AG08396 (cell line): ENCODE results near the gene SHROOM4.
A peak's percentile ranks its signal among the peaks of the same experiment; 100 is the strongest.

Experiments
- DNase-seq: peaks from one replicate; pipeline ENCODE4 v3.0.0; 2012; ENCODE audit warnings: low spot score, mixed read lengths

SHROOM4 gene

DNA sequence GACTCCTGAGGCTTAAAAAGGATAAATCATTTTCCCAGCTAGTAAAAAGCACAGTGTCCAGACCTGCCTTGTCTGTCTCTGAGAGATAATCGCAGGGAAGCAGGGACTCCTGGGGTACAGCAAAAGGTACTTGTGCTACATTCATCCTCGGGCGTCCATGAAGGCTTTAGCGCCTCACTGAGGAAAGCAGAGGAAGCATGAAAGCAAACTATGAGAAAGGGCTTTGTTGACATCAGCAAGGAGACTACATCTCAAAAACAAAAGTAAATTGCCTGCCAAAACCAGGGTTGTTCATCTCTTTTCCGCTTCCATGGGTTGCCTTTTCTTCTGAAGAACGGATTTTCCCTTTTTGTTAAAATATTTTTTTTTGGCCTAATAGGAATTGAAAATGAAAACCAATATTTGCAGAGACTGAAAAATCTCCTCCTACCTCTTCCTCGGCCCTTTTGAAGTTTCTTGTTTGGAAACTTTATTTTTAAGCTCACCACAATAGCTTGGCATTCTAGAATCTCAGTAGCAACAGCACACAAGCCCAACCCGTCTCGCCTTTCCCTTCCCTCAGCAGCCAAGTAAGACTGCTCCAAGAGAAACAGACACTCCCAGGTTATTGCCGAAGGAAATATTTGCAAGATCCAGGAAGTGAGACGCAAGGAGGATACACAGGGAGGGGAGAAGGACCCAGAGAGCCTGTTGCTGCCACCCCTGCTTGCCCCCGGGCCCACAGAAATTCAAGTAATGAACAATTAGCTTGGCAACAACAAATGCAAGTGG, 195.0 kb downstream of the SHROOM4 start:
- no peak for DNase-seq

DNA sequence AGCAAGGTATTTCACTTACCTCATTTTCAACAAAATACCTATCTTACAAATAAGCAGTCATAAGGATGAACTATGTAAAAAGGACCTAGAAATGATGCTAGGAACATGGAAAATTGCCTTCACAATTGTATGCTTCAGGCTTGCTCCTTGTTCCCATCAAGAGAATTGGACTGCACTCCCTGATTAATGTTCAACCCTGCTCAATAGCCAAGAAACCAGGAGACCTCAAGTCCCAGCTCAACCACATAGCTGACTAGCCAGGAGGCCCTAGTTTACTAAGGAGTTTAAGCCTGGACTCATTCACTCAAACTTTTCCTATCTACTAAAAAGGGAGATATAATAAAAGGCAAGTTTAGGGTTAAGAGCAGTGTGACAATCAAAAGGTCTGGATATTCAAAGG, 196.8 kb downstream of the SHROOM4 start:
- no peak for DNase-seq

- no peak for DNase-seq
Measured at GRCh38 chrX:50615570-50616158, 198.3 kb downstream of the SHROOM4 start.

GRCh38 chrX:50614460-50614859, 199.5 kb downstream of the SHROOM4 start:
- DNase-seq, result no peak

GRCh38 chrX:50613846-50614245, 200.1 kb downstream of the SHROOM4 start:
- DNase-seq, result no peak

DNA sequence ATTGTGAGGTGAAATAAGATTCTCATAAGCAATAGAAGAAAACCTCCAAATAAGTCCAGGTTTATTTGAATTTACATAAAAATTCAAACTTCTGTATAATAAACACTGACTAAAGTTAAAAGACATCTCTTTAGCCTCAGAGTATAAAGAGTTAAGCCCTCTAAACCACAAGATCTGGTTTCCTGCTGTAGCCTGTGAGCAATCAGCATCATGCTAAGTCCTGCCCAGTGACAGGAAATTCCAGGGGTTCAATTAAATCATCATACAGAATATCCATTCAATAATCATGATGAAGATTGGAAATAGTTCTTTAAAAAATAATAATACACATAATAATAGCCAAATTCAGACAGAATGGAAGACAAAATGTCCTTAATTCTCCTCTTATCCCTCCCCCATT, 204.2 kb downstream of the SHROOM4 start:
- no peak for DNase-seq

DNA sequence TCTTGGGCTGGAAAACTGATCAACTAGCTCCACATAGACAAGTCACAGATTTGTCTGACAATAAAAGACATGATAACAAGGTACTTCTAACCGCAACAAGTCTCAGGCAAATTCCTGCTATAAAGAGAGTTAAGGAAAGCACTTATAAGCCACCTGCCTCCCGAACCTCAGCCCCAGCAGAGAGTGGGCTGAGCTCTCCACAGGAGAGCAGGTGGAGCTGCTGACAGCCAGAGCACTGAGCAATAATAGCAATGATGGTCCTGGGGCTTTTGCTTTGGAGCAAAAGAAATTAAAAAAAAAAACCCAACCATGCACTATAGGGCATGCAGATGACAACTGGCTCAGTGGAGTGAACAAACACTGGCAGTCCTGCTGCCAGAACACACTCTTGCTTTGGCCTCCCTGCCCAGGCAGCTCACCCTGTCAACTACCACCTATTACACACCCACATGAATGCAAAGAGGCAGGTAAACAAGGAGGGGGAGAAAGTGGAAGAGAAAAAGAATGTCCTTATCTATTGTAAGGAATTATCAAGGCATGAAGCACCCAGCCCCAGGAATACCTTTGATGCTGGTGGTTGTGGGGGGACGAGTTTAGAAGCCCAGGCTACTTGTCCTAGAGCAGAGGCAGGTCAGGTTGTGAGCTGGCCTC, 207.6 kb downstream of the SHROOM4 start:
- DNase-seq, result no peak

- no peak for DNase-seq
Measured at GRCh38 chrX:50596056-50596455, 217.9 kb downstream of the SHROOM4 start.

DNA sequence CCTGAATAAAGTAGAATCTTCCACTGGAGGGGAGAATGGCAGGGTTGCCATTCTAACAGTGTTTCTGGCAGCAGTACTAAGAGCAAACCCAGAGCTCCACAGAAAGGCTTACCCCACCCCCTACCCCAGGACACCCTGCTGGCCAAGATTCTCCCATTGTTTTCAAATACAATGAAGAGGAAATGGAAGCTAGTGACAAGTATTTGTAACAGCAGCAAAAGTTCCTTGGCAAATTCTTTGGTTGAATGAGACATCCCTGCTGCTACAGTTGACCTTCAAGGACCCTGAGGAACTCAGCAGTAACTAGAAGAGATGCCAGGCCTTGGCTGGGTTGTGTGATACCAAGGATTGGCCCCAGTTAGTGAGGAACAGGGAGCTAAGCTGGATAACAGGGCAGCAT, 219.2 kb downstream of the SHROOM4 start:
- no peak for DNase-seq

GRCh38 chrX:50586980-50587379, 227.0 kb downstream of the SHROOM4 start:
- no peak for DNase-seq

DNA sequence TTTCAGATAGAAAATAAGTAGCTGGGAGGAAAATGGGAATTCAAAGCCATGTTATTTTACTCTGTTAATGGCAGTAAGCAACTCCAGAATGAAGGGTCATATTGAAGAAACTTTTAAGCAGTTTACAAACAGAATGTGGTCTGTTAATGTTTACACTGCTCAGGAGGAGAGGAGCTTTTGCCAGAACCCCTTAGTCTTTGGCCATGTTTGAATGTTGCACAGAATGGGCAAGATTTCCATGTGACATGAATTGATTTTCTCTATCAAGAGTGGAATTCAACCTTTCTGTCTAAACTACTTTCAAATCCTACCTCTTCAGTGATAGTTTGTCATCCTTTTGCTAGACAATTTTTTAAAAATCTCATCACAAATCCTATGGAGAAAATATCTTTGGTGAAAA, 227.6 kb downstream of the SHROOM4 start:
- no peak for DNase-seq

DNA sequence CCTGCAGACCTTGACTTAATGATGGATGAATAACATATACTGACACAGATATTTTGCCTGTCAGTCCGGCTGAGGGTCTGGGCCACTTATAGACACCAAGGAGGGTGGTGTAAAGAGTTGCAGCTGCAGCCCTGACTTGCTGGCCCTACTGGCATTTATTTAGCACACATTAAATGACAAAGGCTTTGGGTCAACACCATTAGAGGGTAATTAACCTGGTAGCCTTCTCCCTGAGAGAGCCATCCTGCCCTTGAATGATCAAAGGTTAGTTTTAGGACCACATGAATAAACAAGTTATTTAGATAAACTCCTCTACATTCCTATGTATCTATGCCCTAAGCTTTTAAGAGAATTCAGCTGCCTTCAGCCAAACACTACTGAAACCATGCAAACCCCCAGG, 232.6 kb downstream of the SHROOM4 start:
- no peak for DNase-seq

- DNase-seq, result peak; percentile 56
Measured at GRCh38 chrX:50579955-50580354, 234.0 kb downstream of the SHROOM4 start.

DNA sequence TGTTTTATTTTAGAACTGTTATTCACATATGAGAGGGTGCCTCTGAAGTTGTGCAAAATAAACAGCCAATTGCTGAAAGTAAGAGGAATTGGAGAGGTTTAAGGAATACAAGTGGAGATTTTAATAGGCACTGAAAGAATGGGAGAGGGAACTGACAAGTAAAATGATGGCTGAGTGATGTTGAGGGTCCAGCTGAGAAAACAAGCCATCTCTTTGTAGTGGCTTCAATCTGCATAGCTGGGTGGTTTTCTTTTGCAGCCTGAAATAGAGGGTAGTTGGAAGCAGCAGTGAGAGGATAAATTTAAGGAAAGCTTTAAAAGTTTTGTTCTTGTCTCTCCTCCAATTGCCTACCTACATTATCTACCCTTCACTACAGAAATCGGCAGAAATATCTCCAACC, 236.7 kb downstream of the SHROOM4 start:
- no peak for DNase-seq

DNA sequence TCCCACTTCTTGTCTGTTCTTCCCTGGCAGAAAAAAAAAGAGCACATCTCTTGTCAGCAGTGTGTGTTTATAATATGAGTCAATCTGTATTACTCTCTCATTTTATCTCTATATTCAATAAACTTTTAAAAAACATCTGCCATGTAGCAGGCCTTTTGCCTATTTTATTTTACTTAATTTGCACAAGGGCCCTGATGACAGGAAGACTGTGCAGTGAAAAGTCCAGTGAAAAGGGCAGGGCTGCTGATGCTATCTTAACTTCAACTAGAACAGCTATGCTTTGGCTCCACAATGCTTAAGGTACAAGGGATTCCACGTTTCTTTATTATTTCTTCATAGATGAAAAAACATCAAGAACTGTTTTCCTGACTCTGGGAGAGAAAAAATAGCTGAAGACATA, 246.4 kb downstream of the SHROOM4 start:
- no peak for DNase-seq

DNA sequence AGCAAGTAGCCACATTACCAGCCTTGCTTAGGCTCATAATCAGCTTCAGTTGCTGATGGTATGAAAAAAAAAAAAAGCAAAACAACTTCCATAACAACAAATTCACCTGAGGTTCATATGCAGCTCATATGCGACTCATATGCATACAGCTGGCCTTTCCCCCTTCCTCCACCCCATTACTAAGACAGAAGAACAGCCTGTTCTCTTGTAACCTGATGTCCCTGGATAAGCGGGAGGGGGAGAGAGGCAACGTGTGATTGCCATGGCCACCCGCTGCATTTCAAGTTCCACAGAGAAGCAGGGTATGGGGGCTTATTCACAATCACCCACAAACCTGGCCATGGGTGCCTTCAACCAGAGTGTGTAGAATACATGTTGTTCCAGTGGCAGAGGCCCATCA, 248.3 kb downstream of the SHROOM4 start:
- no peak for DNase-seq
